ENCODE results near the gene TNFSF13. TPM values are rescaled to one million over a fixed set of nuclear protein-coding genes. Genes with fewer than 3 reads are reported as not detected.

The TNFSF13 gene
- total RNA-seq = 1 to 10 TPM; 2.1 to 2.6 TPM

- Mint-ChIP-seq H3K4me3 (peak within 1 kb of the TSS; percentile 58), H3K36me3 (ENCODE audit: low read depth) (peaks cover 7% of the 10 kb centered on the region), H3K9me3 (no peaks in the 10 kb centered on the region), H3K27me3 (ENCODE audit: low read depth) (no peaks in the 10 kb centered on the region), H3K27ac (peak within 1 kb of the TSS; percentile 78), H3K4me1 (ENCODE audit: low read depth) (peaks cover 57% of the 10 kb centered on the region)
- intact Hi-C loops (cut with micrococcal nuclease) = no loop called here
- DNase-seq = no peak
- CTCF ChIA-PET = interaction anchor here (0.7 to 7.5 kb wide), 4 partner anchors 28 to 122 kb away, joined by 3 to 96 read pairs (median 3); no protein-coding TSS in a partner anchor
Measured at GRCh38 chr17:7558544-7559319, at the start of gene TNFSF13. Gene TNFSF13, plus strand, starts transcription at chr17:7558750. Its CDS starts 290 bp downstream, at chr17:7559040.

DNA sequence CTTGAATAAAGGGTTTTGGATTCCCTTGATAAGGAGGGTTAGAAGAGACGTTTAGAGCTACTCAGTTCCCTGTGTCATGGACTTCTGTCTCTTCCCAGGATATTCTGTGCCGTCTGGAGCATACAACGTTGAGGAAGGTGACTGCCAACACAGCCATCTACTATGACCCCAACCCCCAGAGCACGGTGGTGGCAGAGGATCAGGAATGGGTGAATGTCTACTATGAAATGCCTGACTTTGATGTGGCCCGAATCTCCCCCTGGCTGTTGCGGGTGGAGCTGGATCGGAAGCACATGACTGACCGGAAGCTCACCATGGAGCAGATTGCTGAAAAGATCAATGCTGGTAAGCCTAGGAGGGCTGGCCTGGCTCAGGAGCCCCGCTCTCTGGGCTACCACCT lies 49.7 kb upstream of the TNFSF13 start:
- intact Hi-C loops (cut with micrococcal nuclease) = no loop called here
- H3K36me3 Mint-ChIP-seq (ENCODE audit: low read depth) = peaks cover 62% of the 10 kb centered on the region
- no peaks in the 10 kb centered on the region for H3K9me3 Mint-ChIP-seq
- CTCF ChIA-PET = interaction anchor here (1.6 to 1.8 kb wide), 2 partner anchors 10 to 153 kb away, joined by 5 read pairs; no protein-coding TSS in a partner anchor
- DNase-seq = no peak
- H3K4me1 Mint-ChIP-seq (ENCODE audit: low read depth) = no peaks in the 10 kb centered on the region
- no peak overlapping the region for H3K27ac Mint-ChIP-seq
- no peaks in the 10 kb centered on the region for H3K27me3 Mint-ChIP-seq (ENCODE audit: low read depth)
- H3K4me3 Mint-ChIP-seq = no peak overlapping the region

- peaks cover 59% of the 10 kb centered on the region for H3K36me3 Mint-ChIP-seq (ENCODE audit: low read depth)
- H3K9me3 Mint-ChIP-seq = no peaks in the 10 kb centered on the region
- intact Hi-C loops (cut with micrococcal nuclease) = loop anchor here (10.0 kb wide), 1 partner anchor 175 kb away; the partner anchor contains the start of genes TP53 and WRAP53
- CTCF ChIA-PET = interaction anchor here (0.6 to 1.8 kb wide), 2 partner anchors 9 to 11 kb away, joined by 3 to 5 read pairs; no protein-coding TSS in a partner anchor
- H3K27ac Mint-ChIP-seq = no peak overlapping the region
- H3K4me1 Mint-ChIP-seq (ENCODE audit: low read depth) = peaks cover 2% of the 10 kb centered on the region
- H3K4me3 Mint-ChIP-seq = no peak overlapping the region
- DNase-seq = no peak
- H3K27me3 Mint-ChIP-seq (ENCODE audit: low read depth) = no peaks in the 10 kb centered on the region
Measured at GRCh38 chr17:7509937-7510336, 48.6 kb upstream of the TNFSF13 start.

GRCh38 chr17:7511108-7511507 lies 47.4 kb upstream of the TNFSF13 start:
- DNase-seq = no peak
- Mint-ChIP-seq H3K27ac (no peak overlapping the region), H3K9me3 (no peaks in the 10 kb centered on the region), H3K36me3 (ENCODE audit: low read depth) (peaks cover 55% of the 10 kb centered on the region), H3K27me3 (ENCODE audit: low read depth) (no peaks in the 10 kb centered on the region), H3K4me3 (no peak overlapping the region), H3K4me1 (ENCODE audit: low read depth) (peaks cover 2% of the 10 kb centered on the region)
- intact Hi-C loops (cut with micrococcal nuclease) = loop anchor here (10.0 kb wide), 1 partner anchor 174 kb away; the partner anchor contains the start of genes TP53 and WRAP53
- CTCF ChIA-PET = no interaction called here

DNA sequence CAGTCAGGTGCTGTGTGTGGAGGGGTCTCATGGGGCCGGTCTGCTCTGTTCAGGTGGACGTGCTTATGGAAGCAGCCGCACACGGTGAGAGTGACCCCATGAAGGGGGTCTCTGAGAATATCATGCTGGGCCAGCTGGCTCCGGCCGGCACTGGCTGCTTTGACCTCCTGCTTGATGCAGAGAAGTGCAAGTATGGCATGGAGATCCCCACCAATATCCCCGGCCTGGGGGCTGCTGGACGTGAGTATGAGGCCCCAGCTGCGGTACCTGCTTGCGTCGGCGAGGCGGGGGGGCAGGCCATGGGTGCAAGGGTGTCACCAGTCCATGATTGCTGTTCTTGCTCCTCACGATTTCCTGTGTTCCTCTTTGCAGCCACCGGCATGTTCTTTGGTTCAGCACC lies 46.4 kb upstream of the TNFSF13 start:
- H3K27me3 Mint-ChIP-seq (ENCODE audit: low read depth) = no peaks in the 10 kb centered on the region
- no peak overlapping the region for H3K27ac Mint-ChIP-seq
- no peaks in the 10 kb centered on the region for H3K9me3 Mint-ChIP-seq
- DNase-seq = no peak
- H3K36me3 Mint-ChIP-seq (ENCODE audit: low read depth) = peaks cover 47% of the 10 kb centered on the region
- no peak overlapping the region for H3K4me3 Mint-ChIP-seq
- CTCF ChIA-PET = interaction anchor here (0.6 to 4.8 kb wide), 2 partner anchors 47 to 90 kb away, joined by 4 to 96 read pairs; partner anchors contain the start of genes SENP3 and TNFSF13
- intact Hi-C loops (cut with micrococcal nuclease) = loop anchor here (10.0 kb wide), 1 partner anchor 173 kb away; the partner anchor contains the start of genes TP53 and WRAP53
- peaks cover 2% of the 10 kb centered on the region for H3K4me1 Mint-ChIP-seq (ENCODE audit: low read depth)

DNA sequence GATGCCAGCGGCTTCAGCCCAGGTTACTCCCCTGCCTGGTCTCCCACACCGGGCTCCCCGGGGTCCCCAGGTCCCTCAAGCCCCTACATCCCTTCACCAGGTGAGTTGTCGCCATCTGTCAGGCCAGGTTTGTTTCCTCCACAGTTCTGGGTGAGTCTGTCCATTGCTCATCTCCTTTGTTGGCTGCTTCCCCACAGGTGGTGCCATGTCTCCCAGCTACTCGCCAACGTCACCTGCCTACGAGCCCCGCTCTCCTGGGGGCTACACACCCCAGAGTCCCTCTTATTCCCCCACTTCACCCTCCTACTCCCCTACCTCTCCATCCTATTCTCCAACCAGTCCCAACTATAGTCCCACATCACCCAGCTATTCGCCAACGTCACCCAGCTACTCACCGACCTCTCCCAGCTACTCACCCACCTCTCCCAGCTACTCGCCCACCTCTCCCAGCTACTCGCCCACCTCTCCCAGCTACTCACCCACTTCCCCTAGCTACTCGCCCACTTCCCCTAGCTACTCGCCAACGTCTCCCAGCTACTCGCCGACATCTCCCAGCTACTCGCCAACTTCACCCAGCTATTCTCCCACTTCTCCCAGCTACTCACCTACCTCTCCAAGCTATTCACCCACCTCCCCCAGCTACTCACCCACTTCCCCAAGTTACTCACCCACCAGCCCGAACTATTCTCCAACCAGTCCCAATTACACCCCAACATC lies 45.6 kb upstream of the TNFSF13 start:
- intact Hi-C loops (cut with micrococcal nuclease) = loop anchor here (10.0 kb wide), 1 partner anchor 172 kb away; the partner anchor contains the start of genes TP53 and WRAP53
- CTCF ChIA-PET = interaction anchor here (0.7 to 4.8 kb wide), 14 partner anchors 9 to 157 kb away, joined by 3 to 96 read pairs (median 5); partner anchors contain the start of genes SENP3, TNFSF12 and TNFSF13
- Mint-ChIP-seq H3K27me3 (ENCODE audit: low read depth) (no peaks in the 10 kb centered on the region), H3K9me3 (no peaks in the 10 kb centered on the region), H3K4me3 (no peak overlapping the region), H3K36me3 (ENCODE audit: low read depth) (peaks cover 44% of the 10 kb centered on the region), H3K27ac (no peak overlapping the region), H3K4me1 (ENCODE audit: low read depth) (peaks cover 2% of the 10 kb centered on the region)
- no peak for DNase-seq

DNA sequence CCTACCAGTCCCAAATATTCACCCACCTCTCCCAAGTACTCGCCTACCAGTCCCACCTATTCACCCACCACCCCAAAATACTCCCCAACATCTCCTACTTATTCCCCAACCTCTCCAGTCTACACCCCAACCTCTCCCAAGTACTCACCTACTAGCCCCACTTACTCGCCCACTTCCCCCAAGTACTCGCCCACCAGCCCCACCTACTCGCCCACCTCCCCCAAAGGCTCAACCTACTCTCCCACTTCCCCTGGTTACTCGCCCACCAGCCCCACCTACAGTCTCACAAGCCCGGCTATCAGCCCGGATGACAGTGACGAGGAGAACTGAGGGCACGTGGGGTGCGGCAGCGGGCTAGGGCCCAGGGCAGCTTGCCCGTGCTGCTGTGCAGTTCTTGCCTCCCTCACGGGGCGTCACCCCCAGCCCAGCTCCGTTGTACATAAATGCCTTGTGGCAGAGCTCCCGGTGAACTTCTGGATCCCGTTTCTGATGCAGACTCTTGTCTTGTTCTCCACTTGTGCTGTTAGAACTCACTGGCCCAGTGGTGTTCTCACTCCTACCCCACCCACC lies 44.6 kb upstream of the TNFSF13 start:
- H3K4me1 Mint-ChIP-seq (ENCODE audit: low read depth) = peaks cover 2% of the 10 kb centered on the region
- intact Hi-C loops (cut with micrococcal nuclease) = loop anchor here (1.0 to 10.0 kb wide), 3 partner anchors 47 to 171 kb away; partner anchors contain the start of genes SENP3, TP53 and WRAP53
- CTCF ChIA-PET = interaction anchor here (0.5 to 4.8 kb wide), 27 partner anchors 9 to 282 kb away, joined by 3 to 96 read pairs (median 4); partner anchors contain the start of genes FXR2, SENP3, TNFSF12 and TNFSF13
- no peaks in the 10 kb centered on the region for H3K9me3 Mint-ChIP-seq
- no peaks in the 10 kb centered on the region for H3K27me3 Mint-ChIP-seq (ENCODE audit: low read depth)
- no peak for DNase-seq
- H3K4me3 Mint-ChIP-seq = no peak overlapping the region
- H3K36me3 Mint-ChIP-seq (ENCODE audit: low read depth) = peaks cover 38% of the 10 kb centered on the region
- no peak overlapping the region for H3K27ac Mint-ChIP-seq

- H3K27me3 Mint-ChIP-seq (ENCODE audit: low read depth) = no peaks in the 10 kb centered on the region
- H3K4me1 Mint-ChIP-seq (ENCODE audit: low read depth) = peaks cover 2% of the 10 kb centered on the region
- DNase-seq = no peak
- CTCF ChIA-PET = interaction anchor here (0.6 to 4.8 kb wide), 14 partner anchors 8 to 160 kb away, joined by 3 to 96 read pairs (median 4); partner anchors contain the start of genes FGF11, SENP3, TMEM95 and TNFSF13
- no peak overlapping the region for H3K27ac Mint-ChIP-seq
- H3K4me3 Mint-ChIP-seq = no peak overlapping the region
- intact Hi-C loops (cut with micrococcal nuclease) = loop anchor here (10.0 kb wide), 1 partner anchor 169 kb away; the partner anchor contains the start of genes TP53 and WRAP53
- no peaks in the 10 kb centered on the region for H3K9me3 Mint-ChIP-seq
- H3K36me3 Mint-ChIP-seq (ENCODE audit: low read depth) = peaks cover 17% of the 10 kb centered on the region
Measured at GRCh38 chr17:7515911-7516610, 42.5 kb upstream of the TNFSF13 start.

GRCh38 chr17:7523033-7523432 lies 35.5 kb upstream of the TNFSF13 start:
- peak; percentile 62 for DNase-seq
- H3K4me1 Mint-ChIP-seq (ENCODE audit: low read depth) = no peaks in the 10 kb centered on the region
- no peaks in the 10 kb centered on the region for H3K36me3 Mint-ChIP-seq (ENCODE audit: low read depth)
- H3K27me3 Mint-ChIP-seq (ENCODE audit: low read depth) = no peaks in the 10 kb centered on the region
- H3K4me3 Mint-ChIP-seq = no peak overlapping the region
- H3K9me3 Mint-ChIP-seq = peaks cover 6% of the 10 kb centered on the region
- CTCF ChIA-PET = interaction anchor here (0.7 to 2.6 kb wide), 12 partner anchors 8 to 322 kb away, joined by 3 to 31 read pairs (median 3); partner anchors contain the start of genes FXR2 and SENP3
- H3K27ac Mint-ChIP-seq = no peak overlapping the region
- intact Hi-C loops (cut with micrococcal nuclease) = loop anchor here (1.0 kb wide), 1 partner anchor 38 kb away; the partner anchor contains the start of gene SENP3

GRCh38 chr17:7528842-7529241 lies 29.7 kb upstream of the TNFSF13 start:
- H3K4me3 Mint-ChIP-seq = no peak overlapping the region
- no peak overlapping the region for H3K27ac Mint-ChIP-seq
- no peak for DNase-seq
- intact Hi-C loops (cut with micrococcal nuclease) = no loop called here
- H3K4me1 Mint-ChIP-seq (ENCODE audit: low read depth) = no peaks in the 10 kb centered on the region
- H3K36me3 Mint-ChIP-seq (ENCODE audit: low read depth) = no peaks in the 10 kb centered on the region
- H3K9me3 Mint-ChIP-seq = peaks cover 15% of the 10 kb centered on the region
- no peaks in the 10 kb centered on the region for H3K27me3 Mint-ChIP-seq (ENCODE audit: low read depth)
- CTCF ChIA-PET = no interaction called here

Measured in activated naive CD4-positive, alpha-beta T cell treated with anti-CD3 and anti-CD28 coated beads for 36 hours (primary cell).